GM19468 (cell line): ENCODE results near the gene SKA1.

Experiments
- ATAC-seq: cut with Tn5 transposase; IDR thresholded peaks from one replicate; pipeline ENCODE4 v1.9.1; 2021; ENCODE audit warnings: mild to moderate bottlenecking, moderate library complexity, moderate number of reproducible peaks; ENCODE audit not compliant: unreplicated experiment; ENCODE audit errors: extremely low read depth

SKA1 gene, protein sequence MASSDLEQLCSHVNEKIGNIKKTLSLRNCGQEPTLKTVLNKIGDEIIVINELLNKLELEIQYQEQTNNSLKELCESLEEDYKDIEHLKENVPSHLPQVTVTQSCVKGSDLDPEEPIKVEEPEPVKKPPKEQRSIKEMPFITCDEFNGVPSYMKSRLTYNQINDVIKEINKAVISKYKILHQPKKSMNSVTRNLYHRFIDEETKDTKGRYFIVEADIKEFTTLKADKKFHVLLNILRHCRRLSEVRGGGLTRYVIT

DNA sequence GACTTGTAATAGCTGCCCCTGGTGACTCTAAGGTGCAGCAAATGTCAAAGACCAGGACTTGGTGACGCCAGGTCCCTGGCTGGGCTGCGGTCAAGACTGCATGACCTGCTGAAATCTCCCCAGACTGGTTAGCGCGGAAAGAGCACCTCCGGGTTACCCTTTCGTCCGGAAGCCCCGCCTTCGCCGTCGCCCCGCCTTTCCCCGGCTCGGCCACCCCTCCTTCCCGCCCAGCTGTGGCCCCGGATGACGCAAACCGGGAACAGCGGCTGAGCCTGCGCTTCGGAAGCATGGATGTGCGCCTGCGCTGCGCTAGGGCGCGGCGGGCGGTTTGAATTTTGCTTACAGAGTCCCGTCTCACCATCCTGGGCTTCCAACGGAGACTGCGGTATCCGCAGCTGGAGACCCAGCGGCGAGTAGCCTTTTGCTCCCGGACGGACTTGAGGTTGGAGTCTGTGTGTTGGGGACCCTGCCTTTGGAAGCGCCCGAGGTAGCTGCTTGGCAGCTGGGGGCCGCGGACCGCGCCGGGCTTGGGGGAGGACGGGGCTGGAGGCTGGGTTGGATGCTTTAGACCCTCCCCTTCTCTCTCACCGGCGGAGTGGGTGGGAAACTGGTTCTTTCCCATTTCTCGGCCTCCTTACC is at the start of gene SKA1:
TSS of gene SKA1 (plus strand) at position 294 of the 639 bp plus-strand sequence. CDS start 785 bp downstream, outside the sequence.
- peak; percentile 76 for ATAC-seq

DNA sequence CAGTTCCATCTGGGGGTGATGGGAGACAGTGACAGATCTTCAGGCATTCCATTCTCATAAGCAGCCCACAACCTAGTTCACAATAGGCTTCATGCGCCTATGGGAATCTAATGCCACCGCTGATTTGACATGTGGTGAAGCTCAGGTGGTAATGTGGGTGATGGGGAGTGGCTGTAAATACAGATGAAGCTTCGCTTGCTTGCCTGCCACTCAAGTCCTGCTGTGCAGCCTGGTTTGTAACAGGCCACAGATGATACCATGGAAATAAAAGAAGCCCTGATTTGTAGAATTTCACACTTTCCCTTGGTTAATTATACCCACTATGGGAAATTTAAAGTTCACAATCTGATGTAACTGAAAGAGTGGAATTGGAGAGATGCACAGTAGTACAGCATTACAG is 46.9 kb upstream of the SKA1 start:
- ATAC-seq, result no peak

DNA sequence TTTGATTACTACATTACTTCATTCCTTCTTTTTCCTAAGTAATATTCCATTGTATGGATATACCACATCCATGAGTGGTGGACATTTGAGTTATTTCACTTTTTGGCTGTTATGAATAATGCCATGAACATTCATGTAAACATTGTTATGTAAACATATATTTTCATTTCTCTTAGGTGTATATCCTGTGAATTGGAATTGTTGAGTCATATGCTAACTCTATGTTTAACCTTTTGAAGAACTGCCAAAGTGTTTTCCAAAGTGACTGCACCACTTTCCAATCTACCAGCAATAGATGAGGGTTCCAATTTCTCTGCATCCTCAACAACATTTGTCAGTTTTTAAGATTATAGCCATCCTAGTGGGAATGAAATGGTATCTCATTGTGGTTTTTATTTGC is 44.7 kb upstream of the SKA1 start:
- ATAC-seq, result no peak

DNA sequence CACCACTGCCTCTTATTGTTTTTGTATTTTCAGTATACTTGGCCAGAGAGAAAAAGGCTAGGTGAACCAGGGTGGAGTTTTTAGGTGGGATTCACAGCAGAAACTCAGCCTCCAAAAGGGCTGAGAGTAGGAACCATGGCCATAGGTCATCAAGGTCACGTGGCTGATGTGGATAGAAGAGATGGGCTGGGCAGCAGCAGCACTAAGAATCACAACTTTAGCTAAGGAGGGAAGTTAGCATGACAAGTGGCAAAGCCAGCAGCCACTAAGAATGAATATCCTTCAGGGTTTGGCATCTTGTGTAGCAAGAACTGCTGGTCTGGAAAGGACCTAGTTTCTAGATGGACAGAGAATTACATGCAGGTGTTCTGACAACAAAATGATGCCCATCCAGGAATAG is 43.2 kb upstream of the SKA1 start:
- ATAC-seq, result no peak

DNA sequence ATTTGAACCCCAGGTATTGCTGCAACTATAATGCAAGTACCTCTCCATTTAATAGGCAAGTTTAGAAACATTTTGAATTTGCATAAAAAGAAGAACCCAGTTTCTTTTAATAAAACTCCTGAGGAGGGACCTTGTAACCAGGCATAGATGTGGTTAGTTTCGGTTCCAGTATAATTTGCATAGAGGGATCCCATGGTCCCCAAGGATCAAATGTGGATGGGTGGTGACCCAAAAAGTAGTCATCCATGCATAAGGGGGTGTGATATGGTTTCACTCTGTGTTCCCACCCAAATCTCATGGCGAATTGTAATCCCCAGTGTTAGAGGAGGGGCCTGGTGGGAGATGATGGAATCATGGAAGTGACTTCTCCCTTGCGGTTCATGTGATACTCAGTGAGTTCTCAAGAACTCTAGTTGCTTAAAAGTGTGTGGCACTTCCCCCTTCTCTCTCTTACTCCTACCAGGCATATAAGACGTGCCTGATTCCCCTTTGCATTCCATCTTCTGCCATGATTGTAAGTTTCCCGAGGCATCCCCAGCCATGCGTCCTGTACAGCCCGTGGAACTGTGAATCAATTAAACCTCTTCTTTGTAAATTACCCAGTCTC is 40.2 kb upstream of the SKA1 start:
- no peak for ATAC-seq

DNA sequence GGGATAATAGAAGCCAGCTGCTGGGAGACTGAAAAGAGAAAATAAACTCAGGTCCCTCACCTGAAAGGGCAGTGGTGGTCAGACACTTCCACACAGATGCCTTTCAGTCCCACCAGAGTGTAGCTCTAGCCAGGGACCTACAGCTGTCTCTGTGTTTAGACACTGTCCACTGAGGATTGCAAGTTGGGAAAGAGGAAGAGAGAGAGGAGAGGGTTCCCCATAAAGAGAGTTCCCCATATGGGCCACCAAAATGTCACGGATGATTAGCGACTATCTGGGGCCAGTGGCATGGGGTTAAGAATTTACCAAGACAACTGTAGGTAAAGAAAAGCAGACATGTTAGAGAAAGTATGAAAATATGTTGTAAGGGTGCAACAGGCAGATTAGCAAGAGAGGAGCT is 36.7 kb upstream of the SKA1 start:
- ATAC-seq, result no peak

DNA sequence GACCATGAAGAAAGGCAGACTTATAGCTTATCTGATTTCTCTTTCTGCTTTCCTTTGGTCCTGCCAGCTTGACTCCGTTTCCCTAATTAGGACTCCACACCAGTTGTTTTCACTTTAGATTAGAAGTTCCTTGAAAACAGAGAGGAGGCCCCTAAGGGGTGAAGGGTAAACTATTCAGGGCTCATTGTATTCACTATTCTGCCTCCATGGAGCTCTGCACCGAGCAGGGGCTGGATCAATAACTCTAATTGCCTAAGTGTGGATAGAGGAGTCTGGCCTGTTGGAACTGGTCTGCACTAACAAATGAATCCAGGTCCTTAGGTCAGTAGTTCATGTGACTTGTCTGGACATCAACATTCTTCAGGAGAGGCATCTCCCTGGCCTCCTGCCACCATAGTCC is 36.1 kb upstream of the SKA1 start:
- no peak for ATAC-seq

DNA sequence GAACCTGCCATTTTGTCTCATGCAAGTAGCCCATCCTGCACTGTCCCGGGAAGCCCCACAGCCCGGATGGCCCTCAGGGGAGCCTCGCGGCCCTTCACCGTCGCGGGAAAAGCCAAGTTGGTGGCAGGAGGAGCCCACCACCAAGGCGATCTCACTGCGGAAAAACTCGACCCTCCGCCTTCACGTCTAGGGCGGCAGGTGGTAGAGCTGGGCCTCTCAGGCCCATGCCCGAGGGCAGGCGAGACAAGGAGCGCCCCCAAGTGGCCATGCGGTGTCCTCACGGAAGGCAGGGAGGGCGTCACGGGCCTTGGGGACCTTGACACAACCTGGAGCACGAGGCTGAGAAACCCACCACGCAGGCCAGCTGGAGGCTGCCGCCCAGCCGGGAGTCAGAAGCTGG is 34.8 kb upstream of the SKA1 start:
- ATAC-seq, result no peak

DNA sequence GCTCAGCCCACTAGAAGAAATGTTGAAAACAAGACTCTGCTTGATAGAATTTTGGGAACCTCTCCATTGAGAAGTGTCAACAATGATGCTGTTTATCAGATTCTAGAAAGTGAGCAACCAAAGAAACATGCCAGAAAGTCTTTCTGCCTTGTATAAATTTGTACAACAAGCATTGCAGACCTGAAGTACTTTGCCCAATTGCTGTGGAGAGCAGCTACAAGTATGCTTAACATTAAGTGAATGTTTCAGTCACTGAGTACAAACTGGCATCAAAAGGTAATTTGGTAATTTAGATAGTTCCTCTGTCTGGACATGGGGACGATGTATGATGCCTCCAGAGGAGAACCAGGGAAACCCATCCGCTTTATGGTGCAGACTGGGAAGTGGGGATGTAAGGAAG is 33.4 kb upstream of the SKA1 start:
- ATAC-seq, result no peak

DNA sequence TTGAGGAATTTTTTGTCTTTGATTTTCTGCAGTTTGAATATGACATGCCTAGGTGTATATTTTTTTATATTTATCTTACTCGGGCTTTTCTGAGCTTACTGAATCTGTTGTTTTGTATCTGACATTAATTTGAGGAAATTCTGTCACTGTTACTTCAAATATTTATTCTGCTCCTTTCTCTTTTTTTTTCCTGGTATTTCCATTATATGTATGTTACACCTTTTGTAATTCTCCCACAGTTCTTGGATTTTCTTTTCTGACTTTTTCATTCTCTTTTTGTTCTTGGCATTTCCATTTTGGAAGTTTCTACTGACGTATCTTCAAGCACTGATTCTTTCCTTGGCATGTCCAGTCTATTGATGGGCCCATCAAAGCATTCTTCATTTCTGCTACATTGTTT is 24.1 kb upstream of the SKA1 start:
- ATAC-seq, result no peak

DNA sequence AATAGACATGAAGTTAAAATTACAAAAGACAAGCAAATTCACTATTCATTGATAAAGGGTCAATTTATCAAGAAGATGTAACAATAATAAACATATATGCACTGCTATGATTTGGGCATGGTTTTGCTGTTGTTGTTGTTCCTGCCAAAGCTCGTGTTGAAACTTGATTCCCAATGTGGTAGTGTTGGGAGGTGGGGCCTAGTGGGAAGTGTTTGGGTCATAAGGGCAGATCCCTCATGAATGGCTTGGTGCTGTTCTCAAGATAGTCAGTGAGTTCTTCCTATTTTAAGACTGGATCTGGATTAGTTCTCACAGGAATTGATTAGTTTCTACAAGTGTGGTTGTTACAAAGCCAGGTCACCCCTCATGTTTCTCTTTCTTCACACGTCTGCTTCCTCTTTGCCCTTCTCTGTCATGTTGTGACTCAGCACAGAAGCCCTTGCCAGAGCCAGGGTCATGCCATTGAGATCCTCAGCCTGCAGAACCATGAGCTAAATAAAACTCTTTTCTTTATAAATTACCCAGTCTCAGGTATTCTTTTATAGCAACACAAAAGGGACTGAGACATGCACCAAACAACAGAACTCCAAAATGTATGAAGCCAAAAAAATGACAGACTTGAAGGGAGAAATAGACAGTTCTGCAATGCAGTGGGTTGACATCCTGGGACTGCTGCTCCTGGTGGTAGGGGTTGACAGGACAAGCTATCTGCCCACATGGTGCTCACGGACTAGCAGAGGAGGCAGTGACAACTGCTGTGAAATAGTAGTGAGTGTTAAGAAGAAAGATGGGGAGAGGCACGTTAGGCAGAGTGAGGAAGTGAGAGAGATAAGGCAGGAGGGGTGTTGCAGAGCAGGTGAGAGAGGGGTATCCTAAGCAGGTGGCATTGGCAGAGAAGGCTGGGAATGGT is 18.6 kb upstream of the SKA1 start:
- ATAC-seq, result no peak

DNA sequence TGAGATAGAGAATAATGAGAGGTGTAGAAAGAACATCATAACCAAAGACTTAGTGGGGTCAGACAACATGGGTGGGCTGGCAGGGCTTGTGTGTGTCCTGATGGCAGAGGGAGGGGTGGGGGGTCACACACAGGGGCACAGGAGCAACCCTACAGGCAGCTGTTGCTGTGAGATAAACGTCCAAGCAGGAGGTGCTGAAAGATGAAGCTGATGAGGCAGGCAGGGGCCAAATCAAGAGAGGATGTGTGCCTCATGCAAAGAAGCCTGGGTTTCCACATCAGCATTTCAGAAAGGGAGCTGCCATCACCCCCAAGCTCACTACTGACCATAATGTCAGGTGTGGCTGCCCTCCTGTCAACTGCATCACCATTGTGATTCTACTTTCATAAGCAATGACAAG is 16.0 kb upstream of the SKA1 start:
- no peak for ATAC-seq

DNA sequence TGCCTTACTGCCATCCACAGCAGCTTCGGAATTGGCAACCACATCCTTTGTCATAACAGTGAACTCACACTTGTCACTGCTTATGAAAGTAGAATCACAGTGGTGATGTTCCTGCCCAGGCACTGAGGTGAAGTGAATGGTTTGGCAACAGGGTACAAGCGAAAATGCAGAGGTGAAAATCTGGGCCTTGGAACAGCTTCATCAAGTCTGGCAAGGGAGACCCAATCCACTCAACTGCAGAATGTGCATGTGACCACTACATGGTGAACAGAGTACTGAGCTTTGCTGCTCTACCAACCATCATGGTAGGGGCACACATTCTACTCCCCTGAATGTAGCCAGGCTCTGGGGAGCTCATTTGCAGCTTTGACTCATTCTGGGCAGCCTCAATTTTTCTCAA is 15.0 kb upstream of the SKA1 start:
- ATAC-seq, result no peak

DNA sequence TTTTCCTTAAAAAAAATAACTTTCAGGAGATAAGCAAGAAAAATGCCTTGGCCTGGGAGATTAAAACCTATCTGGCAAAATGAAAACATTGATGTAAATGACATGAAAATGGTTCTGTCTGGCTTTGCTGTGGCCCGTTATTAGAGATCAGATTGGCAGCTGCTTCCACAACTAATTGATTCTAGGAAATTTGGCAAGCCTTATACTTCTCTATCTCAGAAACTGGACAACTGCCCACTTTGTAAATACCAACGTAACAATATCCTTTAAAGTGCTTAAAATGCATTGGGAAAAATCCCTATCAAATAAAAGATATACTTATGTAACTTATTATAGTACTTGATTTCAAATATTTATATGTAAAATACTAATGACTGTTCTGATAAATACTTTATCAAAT is 14.2 kb upstream of the SKA1 start:
- no peak for ATAC-seq

DNA sequence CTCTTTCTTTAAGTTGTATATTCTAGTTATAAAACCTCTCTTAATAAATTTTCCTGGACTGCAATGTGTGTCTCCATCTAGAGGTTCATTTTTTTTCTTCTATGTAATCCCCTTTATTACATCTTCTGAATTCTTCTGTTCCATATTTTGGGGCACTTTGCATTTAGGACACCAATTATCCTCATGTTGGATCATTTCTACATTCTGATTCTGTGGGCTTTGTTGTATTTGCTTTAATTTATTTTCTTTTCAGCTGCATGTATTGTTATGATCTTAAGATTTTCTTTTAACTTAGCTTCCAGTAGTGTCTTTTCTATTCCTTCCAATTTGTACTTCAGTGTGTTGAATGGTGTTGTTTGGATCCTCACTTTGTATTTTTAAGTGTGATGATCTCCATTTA is 5.2 kb upstream of the SKA1 start:
- no peak for ATAC-seq

DNA sequence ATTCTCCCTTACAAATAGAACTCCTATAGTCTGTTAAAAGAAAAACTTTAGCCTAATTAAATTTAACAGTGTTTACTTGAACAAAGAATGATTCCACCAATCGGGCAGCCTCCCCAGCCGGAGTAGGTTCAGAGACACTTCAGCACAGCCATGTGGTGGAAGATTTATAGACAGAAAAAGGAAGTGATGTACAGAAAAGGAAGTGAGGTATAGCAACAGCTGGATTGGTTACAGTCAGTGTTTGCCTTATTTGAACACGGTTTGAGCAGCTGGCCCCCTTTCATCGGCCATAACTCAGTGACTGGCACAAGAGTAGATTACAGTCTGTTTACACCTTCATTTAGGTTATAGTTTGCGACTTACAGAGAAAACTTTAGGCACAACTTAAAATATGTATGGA is 2.1 kb upstream of the SKA1 start:
- ATAC-seq, result no peak

DNA sequence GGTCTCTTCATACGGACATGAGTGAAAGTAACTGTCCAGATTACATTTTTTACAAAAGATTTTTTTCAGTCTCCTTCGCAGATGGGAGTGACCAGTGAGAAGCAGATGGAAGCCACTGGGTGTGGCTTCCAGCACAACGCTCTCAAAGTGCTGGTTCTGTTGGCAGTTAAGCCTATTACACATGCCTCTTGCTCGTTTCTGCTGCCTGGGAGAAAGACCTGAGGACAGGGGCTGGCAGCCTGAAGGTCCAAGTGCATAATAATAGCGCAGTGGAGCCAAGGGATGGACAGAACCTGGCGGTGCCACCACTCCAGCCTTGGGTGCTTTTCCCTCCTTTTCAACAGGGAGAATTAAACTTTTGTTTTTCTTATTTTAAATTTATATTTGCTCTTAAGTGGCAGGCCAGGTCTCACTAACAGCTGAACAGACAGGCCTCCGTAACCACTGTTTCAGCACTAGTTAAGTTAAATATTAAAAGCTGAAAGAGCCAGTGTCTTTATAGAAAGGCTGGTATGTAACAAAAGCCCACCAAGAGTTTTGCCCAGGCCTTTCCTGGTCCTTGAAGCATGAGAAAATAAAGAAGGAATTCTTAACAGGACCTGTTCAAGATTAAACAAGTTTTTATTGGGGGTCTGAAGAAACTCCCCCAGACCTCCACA is 1.2 kb upstream of the SKA1 start:
- no peak for ATAC-seq

DNA sequence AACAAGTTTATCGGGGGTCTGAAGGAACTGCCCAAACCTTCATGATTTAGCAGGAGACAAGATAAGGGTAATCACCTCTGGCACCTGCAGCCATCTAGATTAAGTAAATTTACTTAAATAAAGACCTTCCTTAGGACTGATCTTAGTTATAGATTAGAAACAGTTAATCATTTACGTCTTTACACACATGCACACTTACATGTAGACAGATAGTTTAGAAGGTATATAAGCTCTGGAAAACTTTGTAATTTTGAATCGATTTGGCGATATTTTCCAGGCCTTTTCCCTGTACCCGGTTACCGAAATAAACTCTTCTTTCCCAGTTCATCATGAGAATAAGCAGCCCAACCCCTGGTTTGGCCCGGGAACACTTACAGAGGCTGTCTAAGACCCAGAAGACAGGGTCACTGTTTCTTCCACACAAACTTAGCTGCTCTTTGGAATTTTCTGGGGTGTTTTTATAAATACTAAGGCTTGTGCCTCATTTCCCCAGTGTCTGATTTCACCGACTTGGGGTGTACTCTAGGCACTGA is 560 bp upstream of the SKA1 start:
- ATAC-seq, result no peak

DNA sequence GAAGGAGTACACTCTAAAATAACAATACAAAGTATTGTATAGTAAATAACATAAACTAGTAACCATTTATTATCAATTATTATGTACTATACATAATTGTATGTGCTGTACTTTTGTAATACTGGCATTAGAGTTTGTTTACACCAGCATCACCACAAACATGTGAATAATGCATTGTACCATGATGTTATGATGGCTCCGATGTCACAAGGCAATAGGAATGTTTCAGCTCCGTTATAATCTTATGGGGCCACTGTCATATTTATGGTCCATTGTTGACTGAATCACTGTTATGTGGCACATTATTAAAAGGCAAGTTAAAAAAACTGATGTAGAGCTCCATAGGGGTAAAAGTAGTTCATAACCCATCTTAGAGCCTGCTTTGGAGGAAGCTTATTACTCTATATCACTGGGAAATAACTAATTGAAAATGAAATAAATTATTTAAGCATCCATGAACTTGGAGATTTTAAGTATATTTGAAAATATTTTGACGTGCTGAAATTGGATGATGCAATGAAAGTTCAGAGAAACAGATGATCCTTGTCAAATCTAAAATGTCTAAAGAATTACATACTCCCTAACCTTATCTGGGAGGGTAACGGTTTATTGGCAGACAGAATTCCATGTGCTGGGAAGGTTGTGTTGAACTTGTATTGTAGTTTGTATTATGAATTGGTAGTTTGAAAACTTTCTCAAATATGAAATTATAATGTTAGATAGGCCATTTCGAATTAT is 2.4 kb downstream of the SKA1 start:
- ATAC-seq, result no peak
